PFSK-1 (cell line): ENCODE measurements around the gene TMEM255A.

Experiments used
- POLR2AphosphoS5 ChIP-seq: IDR thresholded peaks from 2 replicates; pipeline ENCODE4 v1.6.1; 2012; ENCODE audit warnings: low read depth, mild to moderate bottlenecking, control low read depth, low read length, moderate library complexity
- TF ChIP-seq, protein P1 (sequence below), 2 experiments: IDR thresholded peaks; 2 replicates each; pipeline versions ENCODE4 v1.6.1 to v1.8.0; 2011 to 2012; ENCODE audit warnings: low read depth in 2 of 2, low read length in 2 of 2, control low read depth in 1 of 2, inconsistent platforms in 1 of 2, mild to moderate bottlenecking in 1 of 2, moderate library complexity in 1 of 2; ENCODE audit not compliant: insufficient read depth in 1 of 2

DNA sequence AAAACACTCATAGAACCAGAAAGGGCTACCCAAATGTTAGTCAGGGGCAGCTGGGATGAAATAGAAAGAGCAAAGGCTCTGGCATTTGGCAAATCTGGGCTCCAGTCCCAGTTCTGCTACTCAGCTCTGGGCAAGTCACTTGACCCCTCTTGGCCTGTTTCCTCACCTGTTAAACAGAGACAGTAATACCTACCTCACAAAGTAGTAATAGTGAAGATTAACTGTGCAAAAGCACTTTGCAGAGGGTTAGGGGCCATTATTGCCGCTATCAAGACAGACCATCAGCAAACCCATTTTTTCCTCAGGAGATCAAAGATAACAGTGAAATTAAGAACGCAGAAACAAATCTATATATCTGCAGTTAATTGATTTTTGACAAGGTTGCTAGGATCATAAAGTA is 40.0 kb downstream of the TMEM255A start:
- TF ChIP-seq POLR2AphosphoS5 = no peak
- TF ChIP-seq, protein P1, sequence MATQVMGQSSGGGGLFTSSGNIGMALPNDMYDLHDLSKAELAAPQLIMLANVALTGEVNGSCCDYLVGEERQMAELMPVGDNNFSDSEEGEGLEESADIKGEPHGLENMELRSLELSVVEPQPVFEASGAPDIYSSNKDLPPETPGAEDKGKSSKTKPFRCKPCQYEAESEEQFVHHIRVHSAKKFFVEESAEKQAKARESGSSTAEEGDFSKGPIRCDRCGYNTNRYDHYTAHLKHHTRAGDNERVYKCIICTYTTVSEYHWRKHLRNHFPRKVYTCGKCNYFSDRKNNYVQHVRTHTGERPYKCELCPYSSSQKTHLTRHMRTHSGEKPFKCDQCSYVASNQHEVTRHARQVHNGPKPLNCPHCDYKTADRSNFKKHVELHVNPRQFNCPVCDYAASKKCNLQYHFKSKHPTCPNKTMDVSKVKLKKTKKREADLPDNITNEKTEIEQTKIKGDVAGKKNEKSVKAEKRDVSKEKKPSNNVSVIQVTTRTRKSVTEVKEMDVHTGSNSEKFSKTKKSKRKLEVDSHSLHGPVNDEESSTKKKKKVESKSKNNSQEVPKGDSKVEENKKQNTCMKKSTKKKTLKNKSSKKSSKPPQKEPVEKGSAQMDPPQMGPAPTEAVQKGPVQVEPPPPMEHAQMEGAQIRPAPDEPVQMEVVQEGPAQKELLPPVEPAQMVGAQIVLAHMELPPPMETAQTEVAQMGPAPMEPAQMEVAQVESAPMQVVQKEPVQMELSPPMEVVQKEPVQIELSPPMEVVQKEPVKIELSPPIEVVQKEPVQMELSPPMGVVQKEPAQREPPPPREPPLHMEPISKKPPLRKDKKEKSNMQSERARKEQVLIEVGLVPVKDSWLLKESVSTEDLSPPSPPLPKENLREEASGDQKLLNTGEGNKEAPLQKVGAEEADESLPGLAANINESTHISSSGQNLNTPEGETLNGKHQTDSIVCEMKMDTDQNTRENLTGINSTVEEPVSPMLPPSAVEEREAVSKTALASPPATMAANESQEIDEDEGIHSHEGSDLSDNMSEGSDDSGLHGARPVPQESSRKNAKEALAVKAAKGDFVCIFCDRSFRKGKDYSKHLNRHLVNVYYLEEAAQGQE (IDR thresholded peaks at IDR 0.05; ENCODE audit: insufficient read depth in 1 of 2, low read depth in 2 of 2, low read length in 2 of 2) = no peak
